HG03558 (cell line): ENCODE data around the gene BAIAP2L1.

ENCODE experiments used
- ATAC-seq: cut with Tn5 transposase; IDR thresholded peaks from one replicate; pipeline ENCODE4 v1.9.1; 2021; ENCODE audit warnings: moderate number of reproducible peaks; ENCODE audit not compliant: unreplicated experiment; ENCODE audit errors: extremely low read depth

BAIAP2L1 gene

DNA sequence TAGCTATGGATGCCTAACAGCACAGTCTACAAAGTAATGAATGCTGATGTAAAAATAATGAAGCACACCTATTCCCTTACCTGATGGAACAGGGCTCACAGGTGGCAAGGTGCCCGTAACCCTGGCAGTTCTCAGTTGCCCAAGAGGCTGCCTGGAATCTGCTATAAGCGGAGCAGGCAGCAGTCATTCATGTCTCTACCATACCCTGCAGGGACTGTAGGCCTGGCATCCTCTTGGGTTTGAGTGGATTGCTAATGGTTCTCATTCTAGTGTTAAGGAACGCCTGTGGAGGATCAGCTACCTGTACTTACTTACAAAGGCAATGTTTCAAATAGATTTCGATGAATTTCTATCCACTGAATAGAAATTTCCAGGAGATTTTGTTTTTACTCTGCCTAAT, 38.4 kb downstream of the BAIAP2L1 start:
- no peak for ATAC-seq

DNA sequence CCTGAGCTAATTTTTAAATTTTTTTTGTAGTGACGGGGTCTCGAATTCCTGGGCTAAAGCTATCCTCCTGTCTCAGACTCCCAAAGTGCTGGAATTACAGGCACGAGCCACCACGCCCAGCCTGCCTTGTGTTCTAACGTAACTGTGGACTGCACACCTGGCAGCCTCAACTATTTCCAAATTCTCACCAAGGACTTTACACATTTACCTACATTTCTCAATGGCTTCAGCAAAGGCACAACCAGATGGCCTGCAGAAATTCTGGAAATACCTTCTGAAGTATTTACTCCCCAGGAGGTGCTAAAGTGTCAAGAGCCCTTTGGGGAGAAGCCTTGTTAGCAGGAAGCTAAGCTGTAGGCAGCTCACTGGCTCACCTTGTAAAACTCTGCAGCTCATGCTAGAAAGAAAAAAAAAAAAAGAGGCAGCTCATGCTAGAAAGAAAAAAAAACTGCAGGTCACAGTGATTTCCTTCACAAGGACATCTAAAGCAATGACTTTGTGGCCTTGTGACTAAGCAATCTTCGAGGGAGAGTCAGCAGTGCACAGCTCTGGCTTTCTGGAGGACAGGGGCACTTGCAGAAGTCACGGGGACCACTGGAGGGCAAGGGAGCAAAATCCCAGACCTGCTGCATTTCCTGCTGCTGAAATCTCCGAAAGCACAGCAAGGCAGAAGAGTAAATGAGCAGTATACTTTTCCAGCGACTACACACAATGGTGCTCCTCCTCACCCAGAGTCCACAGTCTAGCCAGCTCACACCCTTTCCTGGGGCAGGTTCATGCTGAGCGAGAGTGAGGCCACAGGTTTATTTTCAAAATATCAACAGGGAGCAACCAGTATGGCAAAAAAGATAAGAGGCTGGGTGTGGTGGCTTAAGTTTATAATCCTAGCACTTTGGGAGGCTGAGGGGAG, 40.4 kb downstream of the BAIAP2L1 start:
- no peak for ATAC-seq

DNA sequence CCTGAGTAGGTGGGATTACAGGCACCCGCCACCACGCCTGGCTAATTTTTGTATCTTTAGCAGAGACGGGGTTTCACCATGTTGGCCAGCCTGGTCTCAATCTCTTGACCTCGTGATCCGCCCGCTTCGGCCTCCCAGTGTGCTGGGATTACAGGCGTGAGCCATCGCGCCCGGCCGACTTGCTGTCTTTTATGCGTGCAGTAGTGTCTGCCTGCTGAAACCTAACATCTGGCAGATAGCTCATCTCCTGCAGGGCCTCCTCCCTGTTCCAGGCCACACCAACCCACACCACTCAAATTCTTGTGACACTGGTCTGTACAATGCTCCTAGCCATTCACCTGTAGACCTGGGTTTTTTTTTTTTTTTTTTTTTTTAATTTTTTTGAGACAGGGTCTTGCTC, 41.5 kb downstream of the BAIAP2L1 start:
- no peak for ATAC-seq

DNA sequence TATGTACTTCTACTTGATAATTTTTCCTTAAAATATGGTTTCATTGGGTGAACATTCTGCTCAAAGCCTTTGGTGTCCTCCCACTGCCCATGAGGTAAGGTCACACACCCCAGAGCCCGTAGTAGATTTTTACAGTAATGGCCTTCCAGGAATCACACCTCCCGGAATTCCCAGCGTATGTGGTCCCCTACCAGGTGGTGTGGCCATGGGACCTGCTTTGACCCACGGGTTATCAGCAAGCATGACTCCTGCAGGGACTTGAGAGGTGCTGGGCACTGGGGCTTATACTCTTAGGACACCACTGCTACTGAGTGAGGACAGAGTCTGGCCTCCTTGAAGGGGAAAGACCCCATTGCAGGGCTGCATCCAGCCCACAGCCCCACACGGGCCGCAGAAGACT, 42.2 kb downstream of the BAIAP2L1 start:
- no peak for ATAC-seq

DNA sequence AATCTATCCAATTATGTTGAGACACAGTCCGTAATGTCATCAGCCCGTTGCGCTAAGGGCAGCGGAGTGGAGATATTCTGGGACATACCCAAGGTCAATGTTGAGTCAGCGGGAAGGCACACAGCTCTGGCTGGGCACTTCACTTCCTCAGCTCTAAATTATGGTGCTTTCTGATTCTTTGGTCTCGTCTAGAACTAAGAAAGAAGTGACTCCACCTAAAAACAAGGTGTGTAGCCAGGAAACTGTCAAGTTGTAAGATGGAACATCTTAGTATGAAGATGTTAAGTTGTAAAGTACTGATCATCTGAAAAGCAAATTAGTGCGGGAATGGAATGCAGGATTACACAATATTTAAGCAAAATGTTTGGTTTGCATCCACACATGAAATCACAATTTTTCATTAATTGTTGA, 43.1 kb downstream of the BAIAP2L1 start:
- no peak for ATAC-seq

DNA sequence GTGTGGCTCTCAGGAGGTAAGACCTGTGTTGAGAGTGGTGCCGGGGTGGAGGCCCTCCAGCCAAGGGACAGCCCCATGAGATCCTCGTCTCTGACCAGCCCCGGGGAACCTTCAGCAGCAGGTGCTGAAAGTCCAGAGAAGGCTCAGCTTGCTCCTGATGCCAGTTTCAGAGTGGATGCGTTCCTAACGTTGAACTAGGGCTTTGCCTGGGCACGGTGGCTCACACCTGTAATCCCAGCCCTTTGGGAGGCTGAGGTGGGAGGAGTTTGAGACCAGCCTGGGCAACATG, 45.7 kb downstream of the BAIAP2L1 start:
- ATAC-seq: no peak

DNA sequence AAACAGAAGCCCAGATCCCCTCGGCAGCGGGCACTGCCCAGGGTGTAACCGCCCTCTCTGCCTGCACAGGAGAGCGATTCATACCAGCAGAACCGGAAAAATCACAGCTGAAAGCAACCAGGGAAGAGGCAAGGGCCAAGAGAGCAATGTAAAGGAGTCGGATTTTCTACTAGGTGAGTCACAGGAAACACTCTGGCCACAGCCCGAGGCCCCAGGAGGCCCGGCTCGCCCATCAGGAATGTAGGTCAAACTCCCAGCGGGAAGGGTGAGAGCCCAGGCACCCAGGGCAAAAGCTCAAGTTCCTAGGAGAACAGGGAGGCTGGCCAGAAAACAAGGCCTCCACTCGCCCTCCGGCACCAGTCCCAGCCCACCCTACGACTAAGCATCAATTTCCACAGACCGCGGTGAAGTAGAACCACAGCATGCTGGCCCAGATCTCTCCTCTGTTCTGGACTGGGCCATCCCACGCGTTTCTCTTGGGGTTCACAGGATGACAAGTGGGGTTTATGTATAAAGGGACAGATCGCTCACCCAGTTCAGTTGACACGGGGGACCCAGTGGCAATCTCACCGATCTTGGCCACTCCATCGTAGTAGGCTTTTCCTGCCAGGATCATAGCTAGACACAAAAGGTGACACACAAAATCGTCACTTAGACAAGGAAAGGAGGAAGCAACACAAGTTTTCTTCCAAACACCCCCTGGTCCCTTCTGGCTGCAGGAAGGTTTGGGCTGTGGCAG, 46.2 kb downstream of the BAIAP2L1 start:
- ATAC-seq: no peak

DNA sequence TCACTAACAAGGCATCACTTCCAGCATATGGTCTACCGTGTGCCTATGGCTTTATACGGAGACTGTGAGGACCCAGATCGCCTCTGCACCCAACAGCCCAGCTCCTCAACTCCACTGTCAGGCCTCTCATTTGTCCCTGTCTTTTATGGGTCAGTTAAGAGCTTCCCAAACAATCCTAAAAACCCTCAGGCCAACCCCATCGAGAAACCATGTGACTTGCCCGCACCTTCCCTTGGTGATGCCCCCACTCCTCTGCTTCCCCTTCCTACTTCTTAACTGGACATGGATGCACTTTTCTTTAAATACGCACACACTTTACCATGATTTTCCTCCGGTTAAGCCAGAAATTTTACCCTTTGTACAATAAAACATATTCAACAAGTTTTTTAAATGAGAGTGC, 46.8 kb downstream of the BAIAP2L1 start:
- ATAC-seq: no peak

DNA sequence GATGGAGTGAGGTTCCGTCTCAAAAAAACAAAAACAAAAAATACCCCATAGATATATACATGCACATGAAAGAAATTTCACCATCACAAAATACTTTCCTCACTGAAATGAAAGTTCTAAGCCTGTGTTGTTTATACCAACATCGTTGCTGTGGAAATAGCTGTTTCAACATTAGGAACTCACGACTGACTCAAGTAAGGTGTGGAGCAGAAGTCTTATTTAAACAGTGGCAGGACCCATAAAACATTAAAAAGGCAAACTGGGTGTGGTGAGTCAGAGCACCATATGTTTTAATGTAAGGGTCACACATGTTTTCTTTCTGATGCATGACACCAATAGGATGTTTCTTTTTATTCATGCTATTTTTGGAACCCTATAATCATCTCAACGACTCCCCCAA, 48.3 kb downstream of the BAIAP2L1 start:
- ATAC-seq: no peak

DNA sequence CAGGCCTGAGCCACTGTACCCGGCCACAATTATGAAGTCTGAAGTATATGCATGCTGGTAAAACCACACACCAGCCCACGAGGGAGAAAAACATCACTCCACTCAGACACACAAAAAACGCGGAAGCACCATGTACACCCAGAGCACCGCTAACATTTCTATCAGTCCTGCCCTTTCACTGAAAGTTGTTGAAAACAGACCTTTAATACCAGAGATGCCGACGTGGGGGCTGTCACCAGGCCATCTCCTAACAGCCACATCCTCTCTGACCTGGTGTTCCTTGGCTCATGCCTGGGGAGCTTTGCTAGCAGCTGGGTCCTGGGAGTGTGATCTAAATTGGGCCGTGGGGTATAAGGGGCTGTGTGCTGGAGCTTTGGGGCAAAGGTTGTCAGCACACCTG, 49.8 kb downstream of the BAIAP2L1 start:
- ATAC-seq: no peak

DNA sequence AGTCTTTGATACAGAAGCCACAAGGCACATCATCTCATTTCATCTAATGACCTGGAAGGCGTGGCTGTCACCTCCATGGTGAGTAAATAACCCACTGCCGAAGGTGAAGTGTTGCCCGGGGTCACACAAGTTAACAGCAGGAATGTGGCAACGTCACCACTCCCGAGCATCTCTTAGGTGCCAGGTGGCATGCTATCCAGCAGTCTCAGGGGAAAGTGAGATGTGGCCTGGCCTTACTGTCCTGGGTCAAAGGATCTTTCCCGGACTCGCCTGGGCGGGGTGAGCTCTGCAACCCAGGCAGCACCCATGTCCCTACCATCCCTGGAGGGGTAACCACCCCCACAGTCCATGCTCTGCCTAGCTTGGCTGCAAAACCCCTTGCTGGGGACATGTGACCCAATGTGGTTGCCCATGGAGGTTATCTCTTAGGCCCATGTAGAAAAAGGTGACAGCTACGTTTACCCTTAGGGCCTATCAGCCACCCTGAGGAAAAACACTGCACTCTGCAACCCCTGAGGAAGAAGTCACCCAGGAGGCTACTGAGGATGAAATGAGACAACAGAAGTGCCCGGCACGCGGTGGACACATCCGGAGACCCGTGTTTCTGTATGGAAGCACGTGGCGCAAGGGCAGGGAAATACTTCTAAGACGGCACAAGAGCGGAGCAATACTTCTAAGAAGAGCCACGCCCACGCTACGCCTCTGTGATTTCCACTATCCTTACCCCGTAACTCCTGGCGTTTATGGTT, 52.0 kb downstream of the BAIAP2L1 start:
- ATAC-seq: no peak

DNA sequence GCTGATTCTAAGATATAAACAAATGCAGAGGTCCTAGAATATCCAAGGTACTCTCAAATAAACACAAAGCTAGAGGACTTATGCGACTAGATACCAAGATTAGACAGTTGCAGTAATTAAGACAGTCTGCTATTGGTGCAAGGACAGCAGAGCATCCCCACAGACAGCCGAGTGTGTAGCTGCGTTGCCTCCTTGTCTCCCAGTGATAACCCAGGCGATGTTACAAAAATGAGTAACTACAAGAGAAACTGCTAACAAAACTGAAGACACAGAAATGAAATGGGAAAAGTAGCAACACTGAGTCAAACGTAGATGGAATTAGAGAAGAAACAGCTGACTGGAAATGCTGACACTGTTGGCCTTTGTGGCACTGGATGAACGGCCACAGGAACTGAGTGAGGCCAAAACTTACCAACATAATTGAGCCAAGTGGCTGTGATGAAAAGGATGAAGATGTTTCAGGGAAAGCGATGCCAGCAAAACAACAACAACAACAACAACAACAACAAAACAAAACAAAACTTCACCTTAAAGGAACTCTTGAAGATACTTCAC, 54.3 kb downstream of the BAIAP2L1 start:
- no peak for ATAC-seq

DNA sequence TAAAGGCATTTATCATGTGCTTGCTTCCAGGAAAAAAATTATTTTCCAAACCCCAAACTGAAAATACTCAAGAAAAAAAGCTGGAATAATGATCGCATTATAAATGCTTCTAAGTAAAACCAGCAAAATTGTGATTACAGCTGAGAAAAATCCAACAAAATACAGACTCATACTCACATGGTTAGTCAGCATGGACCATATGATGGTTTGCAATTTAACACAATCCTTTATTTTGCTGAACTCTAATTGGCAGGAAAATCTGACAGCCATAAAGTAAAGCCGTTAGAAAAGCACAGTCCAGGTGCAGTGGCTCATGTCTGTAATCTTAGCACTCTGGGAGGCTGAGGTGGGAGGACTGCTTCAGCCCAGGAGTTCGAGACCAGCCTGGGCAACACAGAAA, 59.8 kb downstream of the BAIAP2L1 start:
- no peak for ATAC-seq

DNA sequence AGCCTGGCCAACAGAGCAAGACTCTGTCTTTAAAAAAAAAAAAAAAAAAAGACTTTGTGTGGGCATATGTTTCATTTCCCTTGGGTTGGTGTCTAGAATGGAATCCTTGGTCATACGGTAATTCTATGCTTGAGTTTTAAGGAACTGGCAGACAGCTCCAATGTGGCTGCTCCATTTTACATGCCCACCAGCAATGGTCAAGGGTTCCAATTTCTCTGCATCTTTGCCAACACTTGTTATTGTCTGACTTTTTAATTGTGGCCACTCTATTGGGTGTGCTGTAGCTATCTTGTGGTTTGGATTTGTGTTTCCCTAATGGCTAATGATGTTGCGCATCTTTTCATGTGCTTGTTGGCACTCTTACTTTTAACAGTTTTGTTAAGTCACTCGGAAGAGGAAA, 61.8 kb downstream of the BAIAP2L1 start:
- ATAC-seq: no peak

DNA sequence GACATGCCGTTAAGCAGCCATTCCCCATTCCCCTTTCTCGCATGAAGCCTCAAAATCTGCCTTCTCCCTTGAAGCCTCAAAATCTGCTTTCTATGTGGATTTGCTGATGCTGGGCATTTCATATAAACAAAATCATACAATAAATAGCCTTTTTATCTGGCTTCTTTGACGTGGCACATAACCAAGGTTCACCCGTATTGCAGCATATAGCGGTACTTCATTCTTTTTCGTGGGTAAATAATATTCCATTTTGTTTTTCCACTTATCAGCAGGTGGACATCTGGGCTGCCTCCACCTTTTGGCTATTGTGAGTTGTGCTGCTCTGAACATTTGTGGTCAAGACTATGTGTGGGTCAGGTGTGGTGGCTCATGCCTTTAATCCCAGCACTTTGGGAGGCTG, 62.4 kb downstream of the BAIAP2L1 start:
- no peak for ATAC-seq

DNA sequence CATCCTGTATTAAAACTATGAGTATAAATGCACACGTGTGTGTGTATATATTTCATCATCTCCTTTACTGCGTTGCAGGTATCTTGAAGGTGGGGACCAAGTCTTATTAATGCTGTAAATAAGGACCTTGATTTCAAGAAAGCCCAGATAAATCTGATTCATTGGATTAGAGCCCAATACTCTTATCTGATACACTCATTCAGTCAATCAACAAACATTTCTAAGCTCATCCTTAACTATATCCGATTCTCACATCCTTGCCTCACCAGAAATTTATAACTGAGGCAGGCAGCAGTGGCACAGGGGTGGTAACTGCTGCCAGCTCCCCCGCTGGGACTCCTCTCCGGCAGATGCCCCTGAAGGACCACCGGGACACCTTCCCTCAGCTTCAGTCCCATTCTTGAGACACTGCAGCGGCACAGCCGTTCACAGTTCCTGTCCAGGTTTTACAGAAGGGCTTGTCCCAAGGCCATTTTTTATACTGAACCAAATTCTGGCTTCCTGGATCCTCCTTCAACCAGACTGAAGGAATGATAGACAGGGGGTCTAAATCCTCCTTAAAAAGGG, 65.4 kb downstream of the BAIAP2L1 start:
- no peak for ATAC-seq

DNA sequence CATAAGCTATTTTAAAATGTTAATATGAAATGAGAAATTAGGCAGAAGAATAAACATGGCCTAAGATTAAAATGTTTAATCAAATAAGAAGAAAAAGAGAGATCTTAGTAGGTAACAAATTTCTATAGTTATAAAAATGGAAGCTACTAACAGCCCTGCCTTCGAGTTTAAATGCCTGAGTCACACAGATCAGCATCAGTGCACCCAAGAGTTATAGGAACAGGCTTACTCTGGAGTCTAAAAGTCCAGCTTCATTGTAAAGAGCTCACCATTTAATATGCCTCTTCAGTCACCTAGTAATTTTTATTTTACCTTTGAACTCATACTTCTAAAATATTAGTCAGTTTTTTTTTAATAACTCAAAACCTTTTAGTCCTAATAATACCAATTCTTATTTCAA, 66.8 kb downstream of the BAIAP2L1 start:
- ATAC-seq: no peak

DNA sequence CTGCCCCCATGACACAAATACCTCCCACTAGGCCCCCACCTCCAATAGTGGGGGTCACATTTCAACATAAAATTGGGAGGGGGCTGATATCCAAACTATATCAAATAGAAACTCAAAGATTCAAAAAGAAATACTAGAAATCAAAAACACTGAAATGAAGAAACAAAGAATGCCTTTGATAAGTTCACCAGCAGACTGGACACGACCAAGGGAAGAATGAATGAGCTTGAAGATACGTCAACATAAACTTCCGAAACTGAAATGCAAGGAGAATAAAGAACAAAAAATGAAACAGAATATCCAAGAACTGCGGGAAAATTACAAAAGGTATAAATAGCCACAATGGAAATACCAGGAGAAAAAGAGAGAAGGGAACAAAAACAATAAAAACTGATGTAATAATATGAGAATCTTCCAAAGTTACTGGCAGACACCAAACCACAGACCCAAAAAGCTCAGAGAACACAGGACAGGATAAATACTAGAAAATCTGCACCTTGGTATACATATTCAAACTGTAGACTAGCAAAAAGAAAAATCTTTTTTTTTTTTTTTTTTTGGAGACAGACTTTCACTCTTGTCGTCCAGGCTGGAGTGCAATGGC, 69.9 kb downstream of the BAIAP2L1 start:
- ATAC-seq: no peak

DNA sequence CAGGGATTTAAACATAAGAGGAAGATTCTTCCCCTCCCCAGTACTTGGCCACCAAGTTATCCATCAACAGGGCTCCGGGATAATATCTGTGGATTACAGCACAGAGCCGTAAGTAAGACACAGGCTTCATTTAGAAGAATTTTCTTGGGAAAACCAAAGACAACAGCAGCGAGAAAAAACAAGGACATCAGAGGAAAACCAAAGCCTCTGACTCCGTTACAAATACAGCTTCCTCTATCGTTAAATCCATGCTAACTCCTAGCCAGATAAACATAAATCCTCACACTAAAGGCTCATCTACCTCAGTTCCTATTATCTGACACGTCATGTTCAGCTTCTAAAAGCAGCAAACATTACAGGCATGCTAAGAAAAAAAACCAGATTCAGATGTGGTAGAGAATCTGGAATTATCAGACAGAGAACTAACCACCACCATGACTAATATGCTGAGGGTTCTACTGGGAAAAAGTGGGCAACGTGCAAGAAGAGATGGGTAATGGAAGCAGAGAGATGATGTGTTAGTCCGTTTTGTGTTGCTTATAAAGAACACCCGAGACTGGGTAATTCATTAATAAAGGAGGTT, 71.0 kb downstream of the BAIAP2L1 start:
- no peak for ATAC-seq
